Measurements from ENCODE around the gene CPEB4. TPM values are rescaled to one million over a fixed set of nuclear protein-coding genes. Genes with fewer than 3 reads are reported as not detected.

CPEB4 gene
- total and polyA plus RNA-seq, 10 of the 15 experiments (the other 5 are each of a cell fraction or from before 2014, with no cell fraction given), result 6.9 to 33.1 (median 20.4) TPM

DNA sequence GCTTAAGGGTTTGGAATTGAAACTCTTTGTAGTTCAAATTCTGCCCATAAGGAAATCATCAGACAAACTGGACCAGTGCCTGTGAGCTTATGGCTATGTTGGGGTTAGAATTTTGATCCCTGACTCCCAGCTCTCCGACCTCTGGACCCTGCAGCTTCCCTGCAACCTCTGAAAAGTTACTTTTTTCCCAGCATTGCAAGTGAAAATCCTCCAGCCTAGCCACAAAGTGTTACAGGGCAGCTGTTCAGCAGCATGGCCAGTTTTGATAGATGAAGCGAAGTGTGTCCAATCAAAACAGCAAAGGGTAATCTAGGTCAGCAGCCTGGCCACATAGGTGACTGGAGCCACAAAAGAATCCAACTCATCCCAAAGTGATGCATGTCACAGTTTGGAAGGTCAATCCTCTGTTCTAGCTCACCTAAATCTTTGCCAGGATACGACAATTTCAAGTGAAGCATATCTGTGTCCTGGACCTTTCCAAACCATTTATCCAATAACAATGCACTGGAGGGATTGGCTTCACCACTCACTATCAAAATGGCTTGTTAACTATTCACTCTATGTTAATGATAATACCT, 4.7 kb upstream of the CPEB4 start:
- no peaks in the 10 kb centered on the region for H3K36me3 ChIP-seq (ENCODE audit: control insufficient read depth in 2 of 2, insufficient read depth in 2 of 2, low read length in 1 of 2)
- intact Hi-C loops (cut with micrococcal nuclease; ENCODE audit: unreplicated experiment), result no loop called here

More for the DNA sequence above, 4.7 kb upstream of the CPEB4 start:
- H3K27me3 ChIP-seq (replicated peaks in 1 of 2; ENCODE audit: control insufficient read depth in 2 of 2, insufficient read depth in 2 of 2, low read length in 1 of 2), result no peaks in the 10 kb centered on the region
- DNase-seq (ENCODE audit: low read depth, low spot score) (no peak), FAIRE-seq (peak; percentile 41), ATAC-seq (no peak)
- in situ Hi-C loops (cut with MboI), result no loop called here
- H3K4me3 ChIP-seq, result no peak overlapping the region
- no peaks in the 10 kb centered on the region for H4K20me1 ChIP-seq (ENCODE audit: control insufficient read depth, insufficient read depth)
- RAD21 ChIA-PET (ENCODE audit: unreplicated experiment), result interaction anchor here (0.7 to 17.9 kb wide), 6 partner anchors 33 to 263 kb away, joined by 3 to 395 read pairs (median 14); no protein-coding TSS in a partner anchor
- 72% methylated on average over 3 of the region's 3 CpGs for WGBS (ENCODE audit: insufficient coverage, insufficient replicate concordance, low lambda C conversion rate, missing lambda C conversion rate)
- POLR2A ChIA-PET, result interaction anchor here (1.0 to 16.1 kb wide), 3 partner anchors 30 to 95 kb away, joined by 3 to 240 read pairs (median 9); no protein-coding TSS in a partner anchor
- peaks cover 30% of the 10 kb centered on the region for H3K4me1 ChIP-seq (ENCODE audit: control insufficient read depth, insufficient read depth, low read length)
- peaks cover 3% of the 10 kb centered on the region for H3K79me2 ChIP-seq (ENCODE audit: control insufficient read depth, insufficient read depth, low read length)
- peak overlapping the region; percentile 15 for H3K27ac ChIP-seq (ENCODE audit: control insufficient read depth, insufficient read depth)
- no peak overlapping the region for H3K9ac ChIP-seq (ENCODE audit: control insufficient read depth, insufficient read depth, low read length)
- CTCF ChIA-PET, result interaction anchor here (0.8 to 8.8 kb wide), 8 partner anchors 42 to 268 kb away, joined by 3 to 86 read pairs (median 5); partner anchors contain the start of gene BOD1
- no peak overlapping the region for H3K4me2 ChIP-seq (ENCODE audit: control insufficient read depth, insufficient read depth)
- BruUV-seq (replicated peaks), result no TSS peak
- H3K9me3 ChIP-seq (replicated peaks; ENCODE audit: control insufficient read depth, insufficient read depth, low read length), result peaks cover 2% of the 10 kb centered on the region; the same call in 2 of the 3 replicates
- H2AFZ ChIP-seq (ENCODE audit: control insufficient read depth, low read depth, low read length), result no peak overlapping the region
- SMC1A ChIA-PET (ENCODE audit: uncharacterized antibody, unreplicated experiment), result interaction anchor here (0.7 to 14.0 kb wide), 16 partner anchors 17 to 253 kb away, joined by 3 to 283 read pairs (median 6); no protein-coding TSS in a partner anchor
- no peak for TF ChIP-seq PAX5 (IDR thresholded peaks at IDR 0.05; ENCODE audit: borderline replicate concordance, low read depth, low read length)
- no peak for TF ChIP-seq SPI1 (IDR thresholded peaks at IDR 0.05; ENCODE audit: borderline replicate concordance, insufficient read depth, low read depth, low read length)
- TF ChIP-seq GATAD2B (conservative IDR thresholded peaks at IDR 0.05; ENCODE audit: low read depth), result no peak
- no peak for TF ChIP-seq MEF2B (IDR thresholded peaks at IDR 0.05; ENCODE audit: partially characterized antibody, poor library complexity, severe bottlenecking)
- no peak for TF ChIP-seq STAT1 (conservative IDR thresholded peaks at IDR 0.05)
- TF ChIP-seq NFXL1 (IDR thresholded peaks at IDR 0.05; ENCODE audit: borderline replicate concordance), result no peak
- no peak for TF ChIP-seq TAF1 (IDR thresholded peaks at IDR 0.05; ENCODE audit: borderline replicate concordance, low read depth, low read length)
- TF ChIP-seq SMARCA5 (IDR thresholded peaks at IDR 0.05), result no peak
- no peak for TF ChIP-seq CBX5 (IDR thresholded peaks at IDR 0.05; ENCODE audit: low read depth)
- TF ChIP-seq, protein P1, sequence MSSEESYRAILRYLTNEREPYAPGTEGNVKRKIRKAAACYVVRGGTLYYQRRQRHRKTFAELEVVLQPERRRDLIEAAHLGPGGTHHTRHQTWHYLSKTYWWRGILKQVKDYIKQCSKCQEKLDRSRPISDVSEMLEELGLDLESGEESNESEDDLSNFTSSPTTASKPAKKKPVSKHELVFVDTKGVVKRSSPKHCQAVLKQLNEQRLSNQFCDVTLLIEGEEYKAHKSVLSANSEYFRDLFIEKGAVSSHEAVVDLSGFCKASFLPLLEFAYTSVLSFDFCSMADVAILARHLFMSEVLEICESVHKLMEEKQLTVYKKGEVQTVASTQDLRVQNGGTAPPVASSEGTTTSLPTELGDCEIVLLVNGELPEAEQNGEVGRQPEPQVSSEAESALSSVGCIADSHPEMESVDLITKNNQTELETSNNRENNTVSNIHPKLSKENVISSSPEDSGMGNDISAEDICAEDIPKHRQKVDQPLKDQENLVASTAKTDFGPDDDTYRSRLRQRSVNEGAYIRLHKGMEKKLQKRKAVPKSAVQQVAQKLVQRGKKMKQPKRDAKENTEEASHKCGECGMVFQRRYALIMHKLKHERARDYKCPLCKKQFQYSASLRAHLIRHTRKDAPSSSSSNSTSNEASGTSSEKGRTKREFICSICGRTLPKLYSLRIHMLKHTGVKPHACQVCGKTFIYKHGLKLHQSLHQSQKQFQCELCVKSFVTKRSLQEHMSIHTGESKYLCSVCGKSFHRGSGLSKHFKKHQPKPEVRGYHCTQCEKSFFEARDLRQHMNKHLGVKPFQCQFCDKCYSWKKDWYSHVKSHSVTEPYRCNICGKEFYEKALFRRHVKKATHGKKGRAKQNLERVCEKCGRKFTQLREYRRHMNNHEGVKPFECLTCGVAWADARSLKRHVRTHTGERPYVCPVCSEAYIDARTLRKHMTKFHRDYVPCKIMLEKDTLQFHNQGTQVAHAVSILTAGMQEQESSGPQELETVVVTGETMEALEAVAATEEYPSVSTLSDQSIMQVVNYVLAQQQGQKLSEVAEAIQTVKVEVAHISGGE (CRISPR knock-in tag; IDR thresholded peaks at IDR 0.05), result no peak
- TF ChIP-seq IKZF1 (conservative IDR thresholded peaks at IDR 0.05), result no peak
